HepG2 (cell line): Measurements from ENCODE around the gene MED12L. TPM values are rescaled to one million over a fixed set of nuclear protein-coding genes. Genes with fewer than 3 reads are reported as not detected.

Experiments used
- ASH2L ChIP-seq: fragments of 300-600, 200-600 bp; sonication (generic); IDR thresholded peaks from 2 replicates; pipeline ENCODE4 v1.7.0; 2017; ENCODE audit warnings: low read depth, mild to moderate bottlenecking, moderate library complexity, mixed read lengths, low read length; ENCODE audit not compliant: insufficient read length
- ATF6 ChIP-seq: sonication (generic); formaldehyde crosslinking; conservative IDR thresholded peaks from 2 replicates; pipeline ENCODE4 v1.4.0; 2020; ENCODE audit warnings: missing genetic modification reagents
- CENPBD1 ChIP-seq: sonication (generic); formaldehyde crosslinking; IDR thresholded peaks from 2 replicates; pipeline ENCODE4 v1.8.0; 2022; ENCODE audit warnings: missing genetic modification reagents, low read depth, mild to moderate bottlenecking, borderline replicate concordance
- GABPA ChIP-seq, 2 experiments: IDR thresholded peaks; 2 replicates each; pipeline ENCODE4 v1.6.1; 2011 to 2016; ENCODE audit warnings: low read depth in 2 of 2, low read length in 1 of 2, missing biosample characterization in 1 of 2, missing genetic modification characterization in 1 of 2
- MLX ChIP-seq: IDR thresholded peaks from 2 replicates; pipeline ENCODE4 v1.6.1; 2016
- NCOA1 ChIP-seq: sonication (generic); formaldehyde crosslinking; IDR thresholded peaks from 2 replicates; pipeline ENCODE4 v1.9.0; 2021; ENCODE audit warnings: missing genetic modification reagents
- PPARG ChIP-seq: conservative IDR thresholded peaks from 2 replicates; pipeline ENCODE4 v1.6.1; 2016; ENCODE audit warnings: missing biosample characterization, missing genetic modification reagents
- ZGPAT ChIP-seq: IDR thresholded peaks from 2 replicates; pipeline ENCODE4 v1.6.1; 2016; ENCODE audit warnings: mild to moderate bottlenecking
- ZNF142 ChIP-seq: sonication (generic); formaldehyde crosslinking; IDR thresholded peaks from 2 replicates; pipeline ENCODE4 v1.4.0; 2020; ENCODE audit warnings: missing genetic modification reagents
- ZNF205 ChIP-seq: IDR thresholded peaks from 2 replicates; pipeline ENCODE4 v1.6.1; 2018; ENCODE audit warnings: missing biosample characterization, missing genetic modification reagents
- ZNF367 ChIP-seq: sonication (generic); formaldehyde crosslinking; IDR thresholded peaks from 2 replicates; pipeline ENCODE4 v1.4.0; 2020; ENCODE audit warnings: missing genetic modification reagents, borderline replicate concordance
- ZNF790 ChIP-seq: sonication (generic); formaldehyde crosslinking; IDR thresholded peaks from 2 replicates; pipeline ENCODE4 v1.8.0; 2022; ENCODE audit warnings: missing genetic modification reagents, mild to moderate bottlenecking, borderline replicate concordance
- ZNF816 ChIP-seq: sonication (generic); formaldehyde crosslinking; IDR thresholded peaks from 2 replicates; pipeline ENCODE4 v1.8.0; 2022; ENCODE audit warnings: missing genetic modification reagents, mild to moderate bottlenecking, borderline replicate concordance
- ZSCAN22 ChIP-seq: sonication (generic); formaldehyde crosslinking; IDR thresholded peaks from 2 replicates; pipeline ENCODE4 v1.4.0; 2020; ENCODE audit warnings: mild to moderate bottlenecking, missing genetic modification reagents
- polyA plus RNA-seq, 8 experiments: library from polyadenylated mRNA; depleted of rRNA in 3 of 8; stranded (reverse) in 7 of 8; unstranded in 1 of 8; fragments of >200 nt; fragmentation: Illumina TruSeq in 4 of 8; extraction: Trizol in 4 of 8; gene quantifications; 2 replicates each; pipeline versions ENCODE4 v1.2.1 to v1.2.3, GENCODE V29; 2011 to 2016; ENCODE audit warnings: low read depth in 4 of 8, missing spikeins in 1 of 8, mixed read lengths in 1 of 8; ENCODE audit not compliant: insufficient read depth in 1 of 8
- total RNA-seq, 5 experiments: library from RNA; depleted of rRNA; stranded (reverse); fragments of >200 nt; fragmentation: Illumina TruSeq; extraction: Trizol; gene quantifications; 2 replicates each; pipeline ENCODE4 v1.2.3, GENCODE V29; 2016; ENCODE audit warnings: low read depth in 1 of 5

MED12L gene
- total and polyA plus RNA-seq, 2 of the 13 experiments (the other 11 are each of a cell fraction or from before 2014, with no cell fraction given) = 0.07 to 0.64 TPM

- no peak for TF ChIP-seq ZNF142 (CRISPR knock-in tag)
- 0 out of 2 replicates have a peak, but pooled peaks have one; percentile 29 for TF ChIP-seq ZNF205 (CRISPR knock-in tag)
- TF ChIP-seq NCOA1 (CRISPR knock-in tag) = no peak
- no peak for TF ChIP-seq ATF6
- peak; percentile 58 for TF ChIP-seq ASH2L
- no peak for TF ChIP-seq ZSCAN22 (CRISPR knock-in tag)
- TF ChIP-seq MLX (CRISPR knock-in tag) = peak; percentile 18; the same call in 1 of the 2 replicates
- TF ChIP-seq ZNF816 (CRISPR knock-in tag) = no peak
- TF ChIP-seq PPARG (CRISPR knock-in tag) = no peak
- peak; percentile 58; the same call in 1 of the 2 replicates for TF ChIP-seq ZGPAT
- TF ChIP-seq CENPBD1 (CRISPR knock-in tag) = no peak
- no peak for TF ChIP-seq ZNF367
- no peak for TF ChIP-seq GABPA (IDR thresholded peaks at IDR 0.05; ENCODE audit: low read depth, low read length)
- no peak; the same call in 1 of the 2 replicates for TF ChIP-seq GABPA (CRISPR knock-in tag; IDR thresholded peaks at IDR 0.05; ENCODE audit: low read depth)
- TF ChIP-seq ZNF790 (CRISPR knock-in tag) = no peak
Observed at GRCh38 chr3:151178208-151178845, 92.9 kb downstream of the MED12L start (continued).
